Activated CD4-positive, CD25-positive, alpha-beta regulatory T cell treated with anti-CD3 and anti-CD28 coated beads, Interleukin-2, amount 50 U/mL, for 16 hours (primary cell): ENCODE data around the gene VPS25.
"Not testable (repeated sequence)": the region's sequence is repeated elsewhere in the genome, so short reads cannot be mapped to it uniquely, and the experiment has no call there.

ENCODE experiments used
- DNase-seq: peaks from one replicate; pipeline ENCODE4 v3.0.0-alpha.2; 2020; ENCODE audit warnings: low read depth, low spot score

Gene VPS25

GRCh38 chr17:42768006-42768405 is 5.2 kb upstream of the VPS25 start:
- not testable (repeated sequence) for DNase-seq

- DNase-seq = not testable (repeated sequence)
Observed at GRCh38 chr17:42769964-42770363, 3.3 kb upstream of the VPS25 start.

- DNase-seq = no peak
Observed at GRCh38 chr17:42772945-42773289, 332 bp upstream of the VPS25 start.

- DNase-seq = no peak
Observed at GRCh38 chr17:42774066-42774745, 957 bp downstream of the VPS25 start.

GRCh38 chr17:42775534-42776098 is 2.4 kb downstream of the VPS25 start:
- no peak for DNase-seq

GRCh38 chr17:42778570-42778969 is 5.3 kb downstream of the VPS25 start:
- DNase-seq = no peak

- DNase-seq = no peak
Observed at GRCh38 chr17:42779304-42779935, 6.2 kb downstream of the VPS25 start.

- no peak for DNase-seq
Observed at GRCh38 chr17:42779936-42780850, 6.9 kb downstream of the VPS25 start, which contains the start of gene WNK4. Gene WNK4 (plus strand): TSS chr17:42780610. CDS start chr17:42780699, 89 bp downstream.

GRCh38 chr17:42780851-42781638 is 7.8 kb downstream of the VPS25 start:
- DNase-seq = no peak

- no peak for DNase-seq
Observed at GRCh38 chr17:42781639-42782165, 8.5 kb downstream of the VPS25 start.

- DNase-seq = no peak
Observed at GRCh38 chr17:42782166-42783061, 9.2 kb downstream of the VPS25 start.

GRCh38 chr17:42783062-42783790 is 10.0 kb downstream of the VPS25 start:
- DNase-seq = no peak

- DNase-seq = no peak
Observed at GRCh38 chr17:42783791-42784138, 10.5 kb downstream of the VPS25 start.

GRCh38 chr17:42784409-42784808 is 11.2 kb downstream of the VPS25 start:
- no peak for DNase-seq

GRCh38 chr17:42784811-42785592 is 11.8 kb downstream of the VPS25 start:
- DNase-seq = no peak

GRCh38 chr17:42787266-42787665 is 14.0 kb downstream of the VPS25 start:
- no peak for DNase-seq

- no peak for DNase-seq
Observed at GRCh38 chr17:42791948-42792347, 18.7 kb downstream of the VPS25 start.

- DNase-seq = no peak
Observed at GRCh38 chr17:42792545-42792944, 19.3 kb downstream of the VPS25 start.

- no peak for DNase-seq
Observed at GRCh38 chr17:42795061-42795460, 21.8 kb downstream of the VPS25 start.
